ENCODE data around the gene FAM24A.

FAM24A gene

GRCh38 chr10:122875843-122876466 is 34.5 kb upstream of the FAM24A start:
- TF ChIP-seq CTCF (IDR thresholded peaks at IDR 0.05): no peak

GRCh38 chr10:122876467-122876855 is 33.9 kb upstream of the FAM24A start:
- no peak overlapping the region for H3K27ac Mint-ChIP-seq
- H3K9me3 Mint-ChIP-seq: no peaks in the 10 kb centered on the region
- no peak overlapping the region for H3K4me3 Mint-ChIP-seq
- no peaks in the 10 kb centered on the region for H3K36me3 Mint-ChIP-seq (ENCODE audit: low read depth)
- no peak for TF ChIP-seq CTCF (IDR thresholded peaks at IDR 0.05)
- peaks cover 5% of the 10 kb centered on the region for H3K27me3 Mint-ChIP-seq (ENCODE audit: low read depth, poor library complexity)
- no peak for DNase-seq
- no peaks in the 10 kb centered on the region for H3K4me1 Mint-ChIP-seq

More at GRCh38 chr10:122875843-122876466, 34.5 kb upstream of the FAM24A start:
- H3K4me1 Mint-ChIP-seq: no peaks in the 10 kb centered on the region
- peaks cover 5% of the 10 kb centered on the region for H3K27me3 Mint-ChIP-seq (ENCODE audit: low read depth, poor library complexity)
- no peak overlapping the region for H3K27ac Mint-ChIP-seq
- no peaks in the 10 kb centered on the region for H3K9me3 Mint-ChIP-seq
- DNase-seq: no peak
- no peak overlapping the region for H3K4me3 Mint-ChIP-seq
- H3K36me3 Mint-ChIP-seq (ENCODE audit: low read depth): no peaks in the 10 kb centered on the region

- no peaks in the 10 kb centered on the region for H3K4me1 Mint-ChIP-seq
These were observed 33.1 kb upstream of the FAM24A start for GRCh38 chr10:122877264-122877663.

GRCh38 chr10:122878799-122879338 is 31.5 kb upstream of the FAM24A start:
- no peaks in the 10 kb centered on the region for H3K36me3 Mint-ChIP-seq (ENCODE audit: low read depth)

More at GRCh38 chr10:122877264-122877663, 33.1 kb upstream of the FAM24A start:
- Mint-ChIP-seq H3K27ac (no peak overlapping the region), H3K4me3 (no peak overlapping the region), H3K27me3 (ENCODE audit: low read depth, poor library complexity) (peaks cover 5% of the 10 kb centered on the region), H3K36me3 (ENCODE audit: low read depth) (no peaks in the 10 kb centered on the region), H3K9me3 (no peaks in the 10 kb centered on the region)
- no peak for DNase-seq
- TF ChIP-seq CTCF (IDR thresholded peaks at IDR 0.05): no peak

GRCh38 chr10:122879339-122880273 is 30.8 kb upstream of the FAM24A start, which contains the start of gene FAM24B:
Gene FAM24B, minus strand, starts transcription at chr10:122879581. Its CDS starts 29,066 bp downstream, at chr10:122850515.
- no peak for TF ChIP-seq CTCF (IDR thresholded peaks at IDR 0.05)
- Mint-ChIP-seq H3K27ac (no peak within 1 kb of the TSS), H3K36me3 (ENCODE audit: low read depth) (no peaks in the 10 kb centered on the region), H3K4me1 (no peaks in the 10 kb centered on the region), H3K9me3 (no peaks in the 10 kb centered on the region), H3K27me3 (ENCODE audit: low read depth, poor library complexity) (no peaks in the 10 kb centered on the region), H3K4me3 (no peak within 1 kb of the TSS)
- no peak for DNase-seq

More at GRCh38 chr10:122878799-122879338, 31.5 kb upstream of the FAM24A start:
- peaks cover under 1% of the 10 kb centered on the region for H3K27me3 Mint-ChIP-seq (ENCODE audit: low read depth, poor library complexity)
- TF ChIP-seq CTCF (IDR thresholded peaks at IDR 0.05): no peak
- no peak overlapping the region for H3K27ac Mint-ChIP-seq
- no peaks in the 10 kb centered on the region for H3K9me3 Mint-ChIP-seq
- H3K4me1 Mint-ChIP-seq: no peaks in the 10 kb centered on the region
- DNase-seq: no peak
- no peak overlapping the region for H3K4me3 Mint-ChIP-seq

All from nephron progenitor cell (in vitro differentiated cells).